ENCODE data around the gene DLEC1.

DLEC1 gene

GRCh38 chr3:38153221-38153620 lies 114.2 kb downstream of the DLEC1 start:
- TF ChIP-seq POLR2AphosphoS5 (IDR thresholded peaks at IDR 0.05; ENCODE audit: low read depth, low read length) (no peak), FOXP2 (optimal IDR thresholded peaks at IDR 0.05; ENCODE audit: borderline replicate concordance, extremely low read depth, extremely low read length, insufficient read depth) (no peak), TAF1 (IDR thresholded peaks at IDR 0.05; ENCODE audit: borderline replicate concordance, insufficient read depth, low read length) (no peak), SIN3A (IDR thresholded peaks at IDR 0.05; ENCODE audit: borderline replicate concordance, insufficient read depth, low read length) (no peak)
- TF ChIP-seq, protein P1, sequence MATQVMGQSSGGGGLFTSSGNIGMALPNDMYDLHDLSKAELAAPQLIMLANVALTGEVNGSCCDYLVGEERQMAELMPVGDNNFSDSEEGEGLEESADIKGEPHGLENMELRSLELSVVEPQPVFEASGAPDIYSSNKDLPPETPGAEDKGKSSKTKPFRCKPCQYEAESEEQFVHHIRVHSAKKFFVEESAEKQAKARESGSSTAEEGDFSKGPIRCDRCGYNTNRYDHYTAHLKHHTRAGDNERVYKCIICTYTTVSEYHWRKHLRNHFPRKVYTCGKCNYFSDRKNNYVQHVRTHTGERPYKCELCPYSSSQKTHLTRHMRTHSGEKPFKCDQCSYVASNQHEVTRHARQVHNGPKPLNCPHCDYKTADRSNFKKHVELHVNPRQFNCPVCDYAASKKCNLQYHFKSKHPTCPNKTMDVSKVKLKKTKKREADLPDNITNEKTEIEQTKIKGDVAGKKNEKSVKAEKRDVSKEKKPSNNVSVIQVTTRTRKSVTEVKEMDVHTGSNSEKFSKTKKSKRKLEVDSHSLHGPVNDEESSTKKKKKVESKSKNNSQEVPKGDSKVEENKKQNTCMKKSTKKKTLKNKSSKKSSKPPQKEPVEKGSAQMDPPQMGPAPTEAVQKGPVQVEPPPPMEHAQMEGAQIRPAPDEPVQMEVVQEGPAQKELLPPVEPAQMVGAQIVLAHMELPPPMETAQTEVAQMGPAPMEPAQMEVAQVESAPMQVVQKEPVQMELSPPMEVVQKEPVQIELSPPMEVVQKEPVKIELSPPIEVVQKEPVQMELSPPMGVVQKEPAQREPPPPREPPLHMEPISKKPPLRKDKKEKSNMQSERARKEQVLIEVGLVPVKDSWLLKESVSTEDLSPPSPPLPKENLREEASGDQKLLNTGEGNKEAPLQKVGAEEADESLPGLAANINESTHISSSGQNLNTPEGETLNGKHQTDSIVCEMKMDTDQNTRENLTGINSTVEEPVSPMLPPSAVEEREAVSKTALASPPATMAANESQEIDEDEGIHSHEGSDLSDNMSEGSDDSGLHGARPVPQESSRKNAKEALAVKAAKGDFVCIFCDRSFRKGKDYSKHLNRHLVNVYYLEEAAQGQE (IDR thresholded peaks at IDR 0.05; ENCODE audit: insufficient read depth in 1 of 2, low read depth in 2 of 2, low read length in 2 of 2): no peak

DNA sequence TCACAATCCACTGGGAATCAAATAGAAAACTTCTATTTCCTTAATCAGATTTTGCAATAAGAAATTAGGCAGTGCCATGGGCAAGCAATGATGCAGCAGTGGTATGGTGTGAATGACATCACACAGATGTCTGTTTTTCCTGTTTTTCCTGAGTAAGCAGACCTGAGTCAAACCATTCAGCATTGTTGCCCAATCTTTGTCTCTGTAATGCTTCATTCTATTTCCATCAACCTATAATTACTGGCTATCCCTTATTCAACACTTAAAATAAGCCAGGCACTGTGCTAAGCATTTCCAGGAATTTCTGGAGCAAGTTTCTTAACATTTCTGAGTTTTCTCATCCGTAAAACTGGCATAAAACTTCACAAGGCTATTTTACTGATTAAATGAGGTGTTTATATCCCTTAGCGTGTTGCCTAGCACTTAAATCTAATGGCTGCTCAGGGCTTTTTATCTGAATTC lies 115.1 kb downstream of the DLEC1 start:
- no peak for TF ChIP-seq FOXP2 (optimal IDR thresholded peaks at IDR 0.05; ENCODE audit: borderline replicate concordance, extremely low read depth, extremely low read length, insufficient read depth)
- no peak for TF ChIP-seq SIN3A (IDR thresholded peaks at IDR 0.05; ENCODE audit: borderline replicate concordance, insufficient read depth, low read length)
- TF ChIP-seq, protein P1 (IDR thresholded peaks at IDR 0.05; ENCODE audit: insufficient read depth in 1 of 2, low read depth in 2 of 2, low read length in 2 of 2): no peak
- no peak for TF ChIP-seq POLR2AphosphoS5 (IDR thresholded peaks at IDR 0.05; ENCODE audit: low read depth, low read length)
- TF ChIP-seq TAF1 (IDR thresholded peaks at IDR 0.05; ENCODE audit: borderline replicate concordance, insufficient read depth, low read length): no peak

- TF ChIP-seq TAF1 (IDR thresholded peaks at IDR 0.05; ENCODE audit: borderline replicate concordance, insufficient read depth, low read length) (no peak), FOXP2 (optimal IDR thresholded peaks at IDR 0.05; ENCODE audit: borderline replicate concordance, extremely low read depth, extremely low read length, insufficient read depth) (no peak), SIN3A (IDR thresholded peaks at IDR 0.05; ENCODE audit: borderline replicate concordance, insufficient read depth, low read length) (no peak), POLR2AphosphoS5 (IDR thresholded peaks at IDR 0.05; ENCODE audit: low read depth, low read length) (no peak)
- TF ChIP-seq, protein P1 (IDR thresholded peaks at IDR 0.05; ENCODE audit: insufficient read depth in 1 of 2, low read depth in 2 of 2, low read length in 2 of 2): no peak
Measured at GRCh38 chr3:38154625-38155255, 115.7 kb downstream of the DLEC1 start.

GRCh38 chr3:38155825-38156224 lies 116.8 kb downstream of the DLEC1 start:
- TF ChIP-seq SIN3A (IDR thresholded peaks at IDR 0.05; ENCODE audit: borderline replicate concordance, insufficient read depth, low read length): no peak
- TF ChIP-seq FOXP2 (optimal IDR thresholded peaks at IDR 0.05; ENCODE audit: borderline replicate concordance, extremely low read depth, extremely low read length, insufficient read depth): no peak
- no peak for TF ChIP-seq POLR2AphosphoS5 (IDR thresholded peaks at IDR 0.05; ENCODE audit: low read depth, low read length)
- TF ChIP-seq, protein P1 (IDR thresholded peaks at IDR 0.05; ENCODE audit: insufficient read depth in 1 of 2, low read depth in 2 of 2, low read length in 2 of 2): no peak
- no peak for TF ChIP-seq TAF1 (IDR thresholded peaks at IDR 0.05; ENCODE audit: borderline replicate concordance, insufficient read depth, low read length)

All from PFSK-1 (cell line).